Stimulated activated memory B cell treated with anti-CD40 and anti-IgM and Interleukin-4, amounts not matched to agents 10 μg/mL and 1 μg/mL and 100 μg/mL, for 72 hours (primary cell): Measurements from ENCODE around the gene URAD.

Experiments used
- ATAC-seq: fragments of 150-1000 bp; cut with Tn5 transposase; 2 replicates; pipeline ENCODE4 v1.10.0; 2021
- H3K27ac Mint-ChIP-seq: one replicate; pipeline ENCODE4 v1.8.0; 2022; ENCODE audit warnings: mild to moderate bottlenecking, mixed read lengths
- H3K27me3 Mint-ChIP-seq: one replicate; pipeline ENCODE4 v1.8.0; 2022; ENCODE audit warnings: mixed read lengths
- H3K36me3 Mint-ChIP-seq: one replicate; pipeline ENCODE4 v1.8.0; 2022; ENCODE audit warnings: mixed read lengths
- H3K4me1 Mint-ChIP-seq: one replicate; pipeline ENCODE4 v1.8.0; 2022; ENCODE audit warnings: mixed read lengths
- H3K4me3 Mint-ChIP-seq: one replicate; pipeline ENCODE4 v1.8.0; 2022; ENCODE audit warnings: mild to moderate bottlenecking, moderate library complexity, mixed read lengths
- H3K9me3 Mint-ChIP-seq: one replicate; pipeline ENCODE4 v1.8.0; 2022; ENCODE audit warnings: mixed read lengths

The URAD gene

GRCh38 chr13:27979001-27979643 lies 9.4 kb downstream of the URAD start:
- Mint-ChIP-seq H3K27ac (no peak overlapping the region), H3K9me3 (no peaks in the 10 kb centered on the region), H3K4me3 (no peak overlapping the region), H3K36me3 (no peaks in the 10 kb centered on the region), H3K4me1 (peaks cover 42% of the 10 kb centered on the region), H3K27me3 (peaks cover 95% of the 10 kb centered on the region)
- ATAC-seq, result no peak

- no peaks in the 10 kb centered on the region for H3K36me3 Mint-ChIP-seq
- no peak overlapping the region for H3K27ac Mint-ChIP-seq
- no peaks in the 10 kb centered on the region for H3K9me3 Mint-ChIP-seq
- peaks cover 42% of the 10 kb centered on the region for H3K4me1 Mint-ChIP-seq
- H3K4me3 Mint-ChIP-seq, result peak overlapping the region; percentile 42
- no peak for ATAC-seq
- peaks cover 95% of the 10 kb centered on the region for H3K27me3 Mint-ChIP-seq
These were observed 10.1 kb downstream of the URAD start for GRCh38 chr13:27978301-27978968.

- Mint-ChIP-seq H3K36me3 (no peaks in the 10 kb centered on the region), H3K27me3 (peaks cover 95% of the 10 kb centered on the region), H3K4me1 (peaks cover 42% of the 10 kb centered on the region), H3K27ac (no peak overlapping the region), H3K4me3 (peak overlapping the region; percentile 29), H3K9me3 (no peaks in the 10 kb centered on the region)
- ATAC-seq, result no peak
These were observed 10.8 kb downstream of the URAD start for GRCh38 chr13:27977476-27978300.

GRCh38 chr13:27976362-27977091 lies 12.0 kb downstream of the URAD start:
- Mint-ChIP-seq H3K9me3 (no peaks in the 10 kb centered on the region), H3K27me3 (peaks cover 95% of the 10 kb centered on the region), H3K4me1 (peaks cover 42% of the 10 kb centered on the region), H3K36me3 (no peaks in the 10 kb centered on the region), H3K4me3 (no peak overlapping the region), H3K27ac (no peak overlapping the region)
- no peak for ATAC-seq

GRCh38 chr13:27975564-27976361 lies 12.7 kb downstream of the URAD start:
- ATAC-seq, result no peak
- no peaks in the 10 kb centered on the region for H3K36me3 Mint-ChIP-seq
- H3K4me3 Mint-ChIP-seq, result no peak overlapping the region

GRCh38 chr13:27973961-27974662 lies 14.4 kb downstream of the URAD start:
- no peak for ATAC-seq
- Mint-ChIP-seq H3K27me3 (peaks cover 95% of the 10 kb centered on the region), H3K4me3 (no peak overlapping the region), H3K36me3 (no peaks in the 10 kb centered on the region), H3K9me3 (no peaks in the 10 kb centered on the region), H3K4me1 (peaks cover 41% of the 10 kb centered on the region), H3K27ac (no peak overlapping the region)

More at GRCh38 chr13:27975564-27976361, 12.7 kb downstream of the URAD start:
- H3K27me3 Mint-ChIP-seq, result peaks cover 95% of the 10 kb centered on the region
- H3K27ac Mint-ChIP-seq, result no peak overlapping the region
- no peaks in the 10 kb centered on the region for H3K9me3 Mint-ChIP-seq
- H3K4me1 Mint-ChIP-seq, result peaks cover 39% of the 10 kb centered on the region

GRCh38 chr13:27973291-27973690 lies 15.2 kb downstream of the URAD start:
- no peak for ATAC-seq
- peaks cover 95% of the 10 kb centered on the region for H3K27me3 Mint-ChIP-seq
- no peaks in the 10 kb centered on the region for H3K9me3 Mint-ChIP-seq
- no peak overlapping the region for H3K4me3 Mint-ChIP-seq
- H3K27ac Mint-ChIP-seq, result no peak overlapping the region
- H3K4me1 Mint-ChIP-seq, result peaks cover 40% of the 10 kb centered on the region
- no peaks in the 10 kb centered on the region for H3K36me3 Mint-ChIP-seq

GRCh38 chr13:27972478-27972820 lies 16.0 kb downstream of the URAD start:
- Mint-ChIP-seq H3K4me3 (no peak overlapping the region), H3K27me3 (peaks cover 95% of the 10 kb centered on the region), H3K27ac (no peak overlapping the region), H3K4me1 (peaks cover 44% of the 10 kb centered on the region), H3K9me3 (no peaks in the 10 kb centered on the region), H3K36me3 (no peaks in the 10 kb centered on the region)
- no peak for ATAC-seq

- H3K4me3 Mint-ChIP-seq, result no peak overlapping the region
- no peaks in the 10 kb centered on the region for H3K9me3 Mint-ChIP-seq
- H3K4me1 Mint-ChIP-seq, result peaks cover 47% of the 10 kb centered on the region
- H3K27ac Mint-ChIP-seq, result no peak overlapping the region
- peaks cover 95% of the 10 kb centered on the region for H3K27me3 Mint-ChIP-seq
- no peak for ATAC-seq
- no peaks in the 10 kb centered on the region for H3K36me3 Mint-ChIP-seq
These were observed 16.6 kb downstream of the URAD start for GRCh38 chr13:27971776-27972477.

GRCh38 chr13:27971236-27971645 lies 17.3 kb downstream of the URAD start:
- Mint-ChIP-seq H3K27me3 (peaks cover 99% of the 10 kb centered on the region), H3K4me3 (no peak overlapping the region), H3K36me3 (no peaks in the 10 kb centered on the region), H3K4me1 (peaks cover 50% of the 10 kb centered on the region), H3K9me3 (no peaks in the 10 kb centered on the region), H3K27ac (no peak overlapping the region)
- no peak for ATAC-seq

GRCh38 chr13:27970382-27971235 lies 17.9 kb downstream of the URAD start:
- Mint-ChIP-seq H3K36me3 (no peaks in the 10 kb centered on the region), H3K4me1 (peaks cover 48% of the 10 kb centered on the region), H3K27me3 (peaks cover 99% of the 10 kb centered on the region), H3K9me3 (no peaks in the 10 kb centered on the region), H3K4me3 (peak overlapping the region; percentile 22), H3K27ac (no peak overlapping the region)
- no peak for ATAC-seq

- H3K27ac Mint-ChIP-seq, result no peak overlapping the region
- H3K9me3 Mint-ChIP-seq, result no peaks in the 10 kb centered on the region
- peaks cover 43% of the 10 kb centered on the region for H3K4me1 Mint-ChIP-seq
- ATAC-seq, result no peak
- peaks cover 99% of the 10 kb centered on the region for H3K27me3 Mint-ChIP-seq
- no peaks in the 10 kb centered on the region for H3K36me3 Mint-ChIP-seq
- H3K4me3 Mint-ChIP-seq, result no peak overlapping the region
These were observed 18.6 kb downstream of the URAD start for GRCh38 chr13:27969866-27970229.
